WERI-Rb-1 (cell line): ENCODE measurements around the gene MIPOL1.
A peak's percentile ranks its signal among the peaks of the same experiment; 100 is the strongest.
"Not testable (repeated sequence)": the region's sequence is repeated elsewhere in the genome, so short reads cannot be mapped to it uniquely, and the experiment has no call there.

Experiments used
- DNase-seq: peaks from one replicate; pipeline ENCODE4 v3.0.0-alpha.2; 2020
- H3K27ac ChIP-seq: fragments of 250-450 bp; sonication (Bioruptor Pico); 2 replicates; pipeline ENCODE4 v1.5.1; 2020; ENCODE audit warnings: mild to moderate bottlenecking, moderate library complexity
- H3K27me3 ChIP-seq: fragments of 250-450 bp; sonication (Bioruptor Pico); 2 replicates; pipeline ENCODE4 v1.5.1; 2021; ENCODE audit warnings: mild to moderate bottlenecking, low read depth, moderate library complexity; ENCODE audit not compliant: insufficient read depth, severe bottlenecking
- H3K36me3 ChIP-seq: fragments of 250-450 bp; sonication (Bioruptor Pico); 2 replicates; pipeline ENCODE4 v1.5.1; 2020; ENCODE audit warnings: mild to moderate bottlenecking, moderate library complexity
- H3K4me3 ChIP-seq: 2 replicates; pipeline ENCODE4 v1.5.1; 2011; ENCODE audit warnings: low read depth, mild to moderate bottlenecking, control low read depth, low read length
- H3K9me3 ChIP-seq: fragments of 250-450 bp; sonication (Bioruptor Pico); 2 replicates; pipeline ENCODE4 v1.5.1; 2021; ENCODE audit warnings: mild to moderate bottlenecking, moderate library complexity; ENCODE audit not compliant: severe bottlenecking
- CTCF ChIP-seq: IDR thresholded peaks from 2 replicates; pipeline ENCODE4 v1.5.1; 2011; ENCODE audit warnings: low read depth, mild to moderate bottlenecking, control low read depth, inconsistent platforms, low read length

MIPOL1 gene

GRCh38 chr14:37197421-37198272 lies at the start of gene MIPOL1:
Gene MIPOL1 (plus strand): TSS chr14:37197937. CDS start chr14:37247889, 49,952 bp downstream.
- H3K27ac ChIP-seq, result no peak within 1 kb of the TSS
- no peaks in the 10 kb centered on the region for H3K9me3 ChIP-seq
- peak; percentile 66 for DNase-seq
- H3K4me3 ChIP-seq, result peak within 1 kb of the TSS; percentile 46
- H3K36me3 ChIP-seq, result no peaks in the 10 kb centered on the region
- peaks cover 3% of the 10 kb centered on the region for H3K27me3 ChIP-seq
- TF ChIP-seq CTCF, result 0 out of 2 replicates have a peak, but pooled peaks have one; percentile 11

GRCh38 chr14:37150414-37150813 lies 47.3 kb upstream of the MIPOL1 start:
- peak; percentile 29 for TF ChIP-seq CTCF
- H3K9me3 ChIP-seq, result no peaks in the 10 kb centered on the region
- no peak for DNase-seq

GRCh38 chr14:37153005-37153404 lies 44.7 kb upstream of the MIPOL1 start:
- Histone ChIP-seq H3K36me3 (no peaks in the 10 kb centered on the region), H3K9me3 (no peaks in the 10 kb centered on the region), H3K27ac (no peak overlapping the region), H3K4me3 (no peak overlapping the region), H3K27me3 (peaks cover 18% of the 10 kb centered on the region)
- no peak for TF ChIP-seq CTCF
- DNase-seq, result no peak

More at GRCh38 chr14:37150414-37150813, 47.3 kb upstream of the MIPOL1 start:
- Histone ChIP-seq H3K27me3 (peaks cover 8% of the 10 kb centered on the region), H3K27ac (no peak overlapping the region), H3K4me3 (no peak overlapping the region), H3K36me3 (no peaks in the 10 kb centered on the region)

- DNase-seq, result no peak
- Histone ChIP-seq H3K9me3 (no peaks in the 10 kb centered on the region), H3K27ac (no peak overlapping the region), H3K27me3 (peaks cover 18% of the 10 kb centered on the region), H3K36me3 (no peaks in the 10 kb centered on the region), H3K4me3 (no peak overlapping the region)
- no peak for TF ChIP-seq CTCF
Measured at GRCh38 chr14:37153483-37153882, 44.3 kb upstream of the MIPOL1 start.

GRCh38 chr14:37157987-37158386 lies 39.8 kb upstream of the MIPOL1 start:
- H3K9me3 ChIP-seq, result no peaks in the 10 kb centered on the region
- no peaks in the 10 kb centered on the region for H3K36me3 ChIP-seq
- no peak overlapping the region for H3K4me3 ChIP-seq
- no peak for DNase-seq
- peaks cover 26% of the 10 kb centered on the region for H3K27me3 ChIP-seq
- H3K27ac ChIP-seq, result no peak overlapping the region
- no peak for TF ChIP-seq CTCF

GRCh38 chr14:37162307-37162706 lies 35.4 kb upstream of the MIPOL1 start:
- peaks cover 39% of the 10 kb centered on the region for H3K27me3 ChIP-seq
- not testable (repeated sequence) for H3K36me3 ChIP-seq, H3K4me3 ChIP-seq, H3K9me3 ChIP-seq, DNase-seq, H3K27ac ChIP-seq
